Measurements from ENCODE around the gene ERI3.

- no peak for TF ChIP-seq ZNF423 (CRISPR knock-in tag; IDR thresholded peaks at IDR 0.05)
- TF ChIP-seq ZNF263 (CRISPR knock-in tag; IDR thresholded peaks at IDR 0.05; ENCODE audit: low read depth) = no peak
- TF ChIP-seq CTCF (IDR thresholded peaks at IDR 0.05) = no peak
- TF ChIP-seq MLX (CRISPR knock-in tag; IDR thresholded peaks at IDR 0.05) = no peak
Measured at GRCh38 chr1:44230796-44231195, 124.3 kb downstream of the ERI3 start.

Measured in WTC11 (cell line).